A549 (cell line): ENCODE data around the gene DHDDS.

Experiments used
- EP300 ChIP-seq, 2 experiments: fragments of >200 bp; sonication (Bioruptor Twin); formaldehyde crosslinking; IDR thresholded peaks; 2 replicates in 1 of 2; 3 replicates in 1 of 2; pipeline ENCODE4 v1.6.1; 2016 to 2017
- POLR2A ChIP-seq: IDR thresholded peaks from 2 replicates; pipeline ENCODE4 v1.6.1; 2012; ENCODE audit warnings: mild to moderate bottlenecking, low read length
- RFX5 ChIP-seq: fragments of 450-650 bp; IDR thresholded peaks from 2 replicates; pipeline ENCODE4 v1.7.1; 2014; ENCODE audit warnings: antibody characterized with exemption, mild to moderate bottlenecking, moderate library complexity
- TF ChIP-seq, protein P1 (sequence below): fragments of >200 bp; sonication (Bioruptor Twin); formaldehyde crosslinking; IDR thresholded peaks from 3 replicates; pipeline ENCODE4 v1.5.1; 2016

DNA sequence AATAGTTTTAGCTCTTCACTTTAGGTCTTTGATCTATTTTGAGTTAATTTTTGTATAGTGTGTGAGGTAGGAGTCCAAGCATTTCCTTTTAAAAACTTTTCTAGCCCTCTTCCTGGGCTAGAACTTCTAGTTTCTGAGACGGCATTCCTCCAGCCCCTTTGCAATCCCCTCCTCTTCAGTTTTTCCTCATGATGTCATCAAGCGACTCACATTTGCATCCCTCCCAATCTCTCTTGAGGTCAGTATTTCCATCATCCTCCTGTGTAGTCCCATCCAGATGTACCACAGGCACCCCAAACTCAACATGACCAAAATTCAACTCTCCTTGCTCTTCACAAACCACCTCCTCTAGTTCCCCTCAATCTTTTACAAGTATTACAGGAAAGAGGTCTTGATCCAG lies 50.8 kb downstream of the DHDDS start:
- TF ChIP-seq EP300 (IDR thresholded peaks at IDR 0.05) (no peak), POLR2A (no peak), RFX5 (no peak)
- TF ChIP-seq, protein P1, sequence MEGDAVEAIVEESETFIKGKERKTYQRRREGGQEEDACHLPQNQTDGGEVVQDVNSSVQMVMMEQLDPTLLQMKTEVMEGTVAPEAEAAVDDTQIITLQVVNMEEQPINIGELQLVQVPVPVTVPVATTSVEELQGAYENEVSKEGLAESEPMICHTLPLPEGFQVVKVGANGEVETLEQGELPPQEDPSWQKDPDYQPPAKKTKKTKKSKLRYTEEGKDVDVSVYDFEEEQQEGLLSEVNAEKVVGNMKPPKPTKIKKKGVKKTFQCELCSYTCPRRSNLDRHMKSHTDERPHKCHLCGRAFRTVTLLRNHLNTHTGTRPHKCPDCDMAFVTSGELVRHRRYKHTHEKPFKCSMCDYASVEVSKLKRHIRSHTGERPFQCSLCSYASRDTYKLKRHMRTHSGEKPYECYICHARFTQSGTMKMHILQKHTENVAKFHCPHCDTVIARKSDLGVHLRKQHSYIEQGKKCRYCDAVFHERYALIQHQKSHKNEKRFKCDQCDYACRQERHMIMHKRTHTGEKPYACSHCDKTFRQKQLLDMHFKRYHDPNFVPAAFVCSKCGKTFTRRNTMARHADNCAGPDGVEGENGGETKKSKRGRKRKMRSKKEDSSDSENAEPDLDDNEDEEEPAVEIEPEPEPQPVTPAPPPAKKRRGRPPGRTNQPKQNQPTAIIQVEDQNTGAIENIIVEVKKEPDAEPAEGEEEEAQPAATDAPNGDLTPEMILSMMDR = no peak
